GM12875 (cell line): ENCODE measurements around the gene CARM1.
"Not testable (repeated sequence)": the region's sequence is repeated elsewhere in the genome, so short reads cannot be mapped to it uniquely, and the experiment has no call there.

Experiments
- H3K4me3 ChIP-seq: one replicate; pipeline ENCODE4 v1.5.1; 2011; ENCODE audit warnings: low read depth, low read length, control low read depth
- TF ChIP-seq, protein P1 (sequence below): IDR thresholded peaks from 2 replicates; pipeline ENCODE4 v1.5.1; 2011; ENCODE audit warnings: low read depth, mild to moderate bottlenecking, control low read depth, inconsistent platforms, low read length, moderate library complexity, borderline replicate concordance; ENCODE audit not compliant: insufficient read depth

CARM1 gene

DNA sequence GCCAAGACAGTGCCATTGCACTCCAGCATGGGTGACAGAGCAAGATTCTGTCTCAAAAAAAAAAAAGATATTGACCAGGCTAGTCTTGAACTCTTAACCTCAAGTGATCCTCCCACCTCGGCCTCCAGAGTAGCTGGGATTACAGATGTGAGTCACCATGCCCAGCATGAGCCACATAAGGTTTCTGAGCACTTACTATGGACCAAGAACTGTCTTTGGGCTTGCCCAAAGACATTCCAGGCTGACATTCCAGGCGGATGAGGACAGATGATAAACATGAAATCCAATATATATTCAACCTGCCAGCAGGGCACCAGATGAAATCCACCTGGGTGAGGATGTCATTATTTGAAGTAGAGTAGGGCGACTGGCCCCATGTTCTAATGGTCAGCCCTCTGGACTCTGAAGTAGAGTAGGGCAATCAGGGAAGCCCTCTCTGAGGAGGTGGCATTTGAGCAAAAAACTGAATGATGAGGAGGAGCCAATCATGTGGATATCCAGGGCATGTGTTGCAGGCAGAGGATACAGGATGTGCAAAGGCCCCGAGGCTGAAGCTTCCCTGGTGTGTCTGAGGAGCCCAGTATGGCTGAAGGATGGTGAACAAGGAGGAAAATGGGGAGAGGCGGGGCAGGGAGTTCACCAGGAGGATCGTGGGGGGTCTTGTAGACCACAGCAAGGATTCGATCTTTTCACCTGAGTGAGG, 19.1 kb upstream of the CARM1 start:
- TF ChIP-seq, protein P1, sequence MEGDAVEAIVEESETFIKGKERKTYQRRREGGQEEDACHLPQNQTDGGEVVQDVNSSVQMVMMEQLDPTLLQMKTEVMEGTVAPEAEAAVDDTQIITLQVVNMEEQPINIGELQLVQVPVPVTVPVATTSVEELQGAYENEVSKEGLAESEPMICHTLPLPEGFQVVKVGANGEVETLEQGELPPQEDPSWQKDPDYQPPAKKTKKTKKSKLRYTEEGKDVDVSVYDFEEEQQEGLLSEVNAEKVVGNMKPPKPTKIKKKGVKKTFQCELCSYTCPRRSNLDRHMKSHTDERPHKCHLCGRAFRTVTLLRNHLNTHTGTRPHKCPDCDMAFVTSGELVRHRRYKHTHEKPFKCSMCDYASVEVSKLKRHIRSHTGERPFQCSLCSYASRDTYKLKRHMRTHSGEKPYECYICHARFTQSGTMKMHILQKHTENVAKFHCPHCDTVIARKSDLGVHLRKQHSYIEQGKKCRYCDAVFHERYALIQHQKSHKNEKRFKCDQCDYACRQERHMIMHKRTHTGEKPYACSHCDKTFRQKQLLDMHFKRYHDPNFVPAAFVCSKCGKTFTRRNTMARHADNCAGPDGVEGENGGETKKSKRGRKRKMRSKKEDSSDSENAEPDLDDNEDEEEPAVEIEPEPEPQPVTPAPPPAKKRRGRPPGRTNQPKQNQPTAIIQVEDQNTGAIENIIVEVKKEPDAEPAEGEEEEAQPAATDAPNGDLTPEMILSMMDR, result no peak

DNA sequence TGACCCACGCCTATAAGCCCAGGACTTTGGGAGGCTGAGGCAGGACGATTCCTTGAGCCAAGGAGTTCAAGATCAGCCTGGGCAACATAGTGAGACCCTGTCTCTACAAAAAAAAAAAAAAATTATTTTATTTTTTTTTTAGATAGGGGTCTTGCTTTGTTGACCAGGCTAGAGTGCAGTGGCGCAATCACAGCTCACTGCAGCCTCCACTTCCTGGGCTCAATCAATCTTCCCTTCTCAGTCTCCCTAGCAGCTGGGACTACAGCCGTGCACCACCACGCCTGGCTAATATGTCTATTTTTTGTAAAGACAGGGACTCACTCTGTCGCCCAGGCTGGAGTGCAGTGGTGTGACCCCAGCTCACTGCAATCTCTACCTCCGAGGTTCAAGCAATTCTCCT, 18.4 kb upstream of the CARM1 start:
- TF ChIP-seq, protein P1, result no peak
- H3K4me3 ChIP-seq, result no peak overlapping the region

More for the DNA sequence above, 19.1 kb upstream of the CARM1 start:
- no peak overlapping the region for H3K4me3 ChIP-seq

DNA sequence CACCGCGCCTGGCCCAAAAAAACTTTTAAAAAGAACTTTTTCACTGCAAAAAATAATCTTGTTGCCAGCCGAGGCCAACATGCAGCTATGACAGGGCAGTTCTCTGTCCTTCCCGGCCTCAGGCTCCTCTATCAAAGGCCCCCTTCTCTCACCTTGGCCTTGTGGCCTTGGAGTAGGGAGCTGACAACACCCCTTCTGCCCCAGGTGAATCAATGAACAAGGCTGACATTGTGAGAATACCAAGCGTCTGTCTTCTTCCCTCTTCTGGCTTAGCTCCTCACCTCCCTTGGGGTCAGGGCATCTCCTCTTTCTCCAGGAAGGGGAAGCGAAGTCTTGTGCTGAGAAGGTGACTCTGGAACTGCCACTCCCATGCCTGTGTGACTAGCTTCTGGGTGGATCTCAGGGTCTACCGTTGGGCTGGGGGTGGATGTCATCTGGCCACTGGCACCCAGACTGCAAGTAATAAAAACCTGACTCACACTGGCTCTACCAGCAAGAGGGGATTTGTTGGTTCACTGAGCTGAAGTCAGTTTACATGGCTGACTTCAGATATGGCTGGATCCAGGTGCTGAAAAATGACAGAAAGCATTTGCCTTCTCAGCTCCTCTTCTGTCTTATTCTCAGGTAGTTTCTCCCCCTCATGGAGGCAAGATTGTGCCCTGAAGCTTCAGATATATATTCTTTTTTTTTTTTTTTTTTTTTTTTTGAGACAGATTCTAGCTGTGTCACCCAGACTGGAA, 16.8 kb upstream of the CARM1 start:
- TF ChIP-seq, protein P1, result no peak
- no peak overlapping the region for H3K4me3 ChIP-seq

DNA sequence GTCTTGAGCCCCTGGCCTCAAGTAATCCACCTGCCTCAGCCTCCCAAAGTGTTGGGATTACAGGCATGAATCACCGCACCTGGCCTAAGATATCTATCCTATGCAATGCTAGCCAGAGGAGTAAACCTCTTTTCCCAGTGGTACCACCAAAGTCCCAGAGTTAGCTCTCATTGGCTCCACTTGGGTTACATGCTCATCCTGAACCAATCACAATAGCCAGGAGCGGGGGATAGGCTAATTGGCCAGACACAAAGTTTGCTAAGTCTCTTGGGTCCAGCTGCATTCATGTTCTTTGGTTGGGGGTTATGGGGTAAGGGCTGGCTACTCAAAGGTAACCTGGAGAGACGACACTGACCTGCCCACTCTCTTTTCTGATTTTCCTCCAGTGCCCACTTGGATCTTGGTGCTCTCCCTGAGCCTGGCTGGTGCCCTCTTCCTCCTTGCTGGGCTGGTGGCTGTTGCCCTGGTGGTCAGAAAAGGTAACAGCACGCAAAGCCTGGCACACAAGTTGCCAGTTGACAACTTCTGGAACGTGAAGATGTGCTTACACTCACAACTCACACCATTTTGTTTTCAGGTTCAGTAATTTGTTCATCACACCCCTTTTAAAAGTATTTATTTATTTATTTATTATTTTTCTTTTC, 15.4 kb upstream of the CARM1 start:
- H3K4me3 ChIP-seq, result no peak overlapping the region
- TF ChIP-seq, protein P1, result peak; percentile 67

DNA sequence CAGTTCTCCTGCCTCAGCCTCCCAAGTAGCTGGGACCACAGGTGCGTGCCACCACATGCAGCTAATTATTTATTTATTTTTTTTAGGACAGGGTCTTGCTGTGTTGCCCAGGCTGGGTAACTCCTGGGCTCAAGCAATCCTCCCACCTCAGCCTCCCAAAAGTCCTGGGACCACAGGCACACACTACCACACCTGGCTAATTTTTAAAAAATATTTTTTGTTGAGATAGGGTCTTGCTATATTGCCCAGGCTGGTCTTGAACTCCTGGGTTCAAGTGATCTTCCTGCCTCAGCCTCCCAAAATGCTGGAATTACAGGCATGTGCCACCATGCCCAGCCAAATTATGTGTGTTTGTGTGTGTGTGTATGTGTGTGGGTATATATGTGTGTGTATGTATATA, 14.5 kb upstream of the CARM1 start:
- not testable (repeated sequence) for H3K4me3 ChIP-seq

DNA sequence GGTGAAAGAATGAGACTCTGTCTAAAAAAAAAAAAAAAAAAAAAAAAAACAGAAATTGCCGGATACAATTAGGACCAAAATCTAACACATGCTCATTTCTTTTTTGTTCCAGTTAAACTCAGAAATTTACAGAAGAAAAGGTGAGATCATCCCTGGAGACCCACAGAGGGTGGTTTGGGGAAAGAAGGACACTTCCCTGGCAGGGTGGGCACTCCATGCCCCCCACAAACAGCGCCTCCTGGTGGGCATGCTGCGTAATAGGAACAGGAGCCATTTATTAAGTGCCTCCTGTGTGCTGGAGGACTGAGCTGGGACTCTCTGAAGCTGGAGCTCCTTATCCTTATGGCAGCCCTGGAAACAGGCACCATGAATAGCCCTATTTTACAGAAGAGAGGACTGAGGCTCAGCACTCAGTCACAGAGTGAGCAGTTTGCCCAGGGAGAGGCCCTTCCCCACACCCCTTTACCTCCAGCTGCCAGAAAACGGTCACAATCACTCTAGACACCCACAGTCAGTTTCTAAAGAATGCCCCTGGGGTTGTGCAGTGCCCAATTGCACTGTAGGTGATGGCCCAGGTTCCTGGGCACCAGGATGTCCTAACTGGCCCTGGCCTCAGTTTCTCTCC, 13.0 kb upstream of the CARM1 start:
- TF ChIP-seq, protein P1, result peak; percentile 83
- no peak overlapping the region for H3K4me3 ChIP-seq

DNA sequence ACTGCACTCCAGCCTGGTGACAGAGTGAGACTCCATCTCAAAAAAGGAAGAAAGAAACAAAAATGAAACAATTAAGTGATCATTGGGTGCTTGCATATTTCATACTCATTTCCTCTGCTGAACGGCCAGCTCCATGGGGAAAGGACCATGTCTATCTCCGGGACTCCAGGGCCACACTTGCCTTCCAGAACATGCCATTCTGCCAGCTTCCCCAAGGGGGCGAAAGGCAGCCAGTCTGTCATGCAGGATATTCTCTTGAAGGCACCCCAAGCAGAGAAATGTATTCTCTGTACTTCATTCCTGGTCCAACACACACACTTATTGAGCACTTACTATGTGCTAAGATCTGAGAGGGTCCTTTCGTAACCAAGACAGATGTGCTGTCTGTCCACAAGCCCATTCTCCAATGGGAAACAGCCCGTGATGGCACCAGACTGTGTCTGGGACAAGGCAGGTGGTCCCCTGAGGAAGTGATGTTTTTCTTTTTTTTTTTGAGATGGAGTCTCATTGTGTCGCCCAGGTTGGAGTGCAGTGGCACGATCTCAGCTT, 10.2 kb upstream of the CARM1 start:
- TF ChIP-seq, protein P1, result peak; percentile 75
- no peak overlapping the region for H3K4me3 ChIP-seq
